Measurements from ENCODE around the gene WDR93. TPM values are rescaled to one million over a fixed set of nuclear protein-coding genes. Genes with fewer than 3 reads are reported as not detected.

The WDR93 gene
- total RNA-seq, 4 donors from 2014 or later, result 0.28 to 1.1 (median 0.36) TPM; not detected in 1

DNA sequence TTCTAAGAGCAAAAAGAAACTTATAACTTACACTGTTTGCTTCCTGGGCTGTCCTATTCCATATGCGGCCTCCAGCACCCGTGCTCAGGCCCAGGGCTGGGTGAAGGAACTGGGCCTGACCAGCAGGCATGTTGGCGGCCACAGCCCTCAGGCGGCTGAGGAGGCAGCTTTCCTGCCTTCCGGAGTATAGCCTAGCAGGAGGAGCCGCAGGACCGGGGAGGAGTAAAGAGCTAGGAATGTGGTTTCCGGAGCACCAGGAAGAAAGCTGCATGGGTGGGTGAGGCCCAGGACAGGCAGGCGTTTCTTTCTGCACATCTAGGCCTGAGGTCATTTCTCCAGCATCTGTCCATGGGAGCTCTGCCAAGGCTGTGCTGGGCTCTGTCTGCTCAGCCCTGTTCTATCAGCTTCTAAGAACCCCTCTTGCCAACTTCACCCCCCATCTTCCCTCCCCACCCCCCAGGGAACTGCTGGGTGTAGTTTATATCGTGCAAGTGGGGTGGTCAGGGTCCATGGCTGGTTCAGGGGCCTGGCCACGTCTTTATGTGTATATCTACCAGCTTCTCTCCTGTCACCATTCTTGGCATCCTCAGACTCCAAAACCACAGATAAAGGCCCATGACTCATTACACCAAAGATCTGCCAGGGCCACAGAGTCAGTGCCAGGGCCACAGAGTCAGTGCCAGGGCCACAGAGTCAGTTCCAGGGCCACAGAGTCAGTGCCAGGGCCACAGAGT is 27.6 kb upstream of the WDR93 start:
- TF ChIP-seq, protein P1, sequence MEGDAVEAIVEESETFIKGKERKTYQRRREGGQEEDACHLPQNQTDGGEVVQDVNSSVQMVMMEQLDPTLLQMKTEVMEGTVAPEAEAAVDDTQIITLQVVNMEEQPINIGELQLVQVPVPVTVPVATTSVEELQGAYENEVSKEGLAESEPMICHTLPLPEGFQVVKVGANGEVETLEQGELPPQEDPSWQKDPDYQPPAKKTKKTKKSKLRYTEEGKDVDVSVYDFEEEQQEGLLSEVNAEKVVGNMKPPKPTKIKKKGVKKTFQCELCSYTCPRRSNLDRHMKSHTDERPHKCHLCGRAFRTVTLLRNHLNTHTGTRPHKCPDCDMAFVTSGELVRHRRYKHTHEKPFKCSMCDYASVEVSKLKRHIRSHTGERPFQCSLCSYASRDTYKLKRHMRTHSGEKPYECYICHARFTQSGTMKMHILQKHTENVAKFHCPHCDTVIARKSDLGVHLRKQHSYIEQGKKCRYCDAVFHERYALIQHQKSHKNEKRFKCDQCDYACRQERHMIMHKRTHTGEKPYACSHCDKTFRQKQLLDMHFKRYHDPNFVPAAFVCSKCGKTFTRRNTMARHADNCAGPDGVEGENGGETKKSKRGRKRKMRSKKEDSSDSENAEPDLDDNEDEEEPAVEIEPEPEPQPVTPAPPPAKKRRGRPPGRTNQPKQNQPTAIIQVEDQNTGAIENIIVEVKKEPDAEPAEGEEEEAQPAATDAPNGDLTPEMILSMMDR (IDR thresholded peaks at IDR 0.05), result no peak
- peak; percentile 77 for ATAC-seq (ENCODE audit: low FRiP score)
- no peak for DNase-seq (ENCODE audit: low spot score)

DNA sequence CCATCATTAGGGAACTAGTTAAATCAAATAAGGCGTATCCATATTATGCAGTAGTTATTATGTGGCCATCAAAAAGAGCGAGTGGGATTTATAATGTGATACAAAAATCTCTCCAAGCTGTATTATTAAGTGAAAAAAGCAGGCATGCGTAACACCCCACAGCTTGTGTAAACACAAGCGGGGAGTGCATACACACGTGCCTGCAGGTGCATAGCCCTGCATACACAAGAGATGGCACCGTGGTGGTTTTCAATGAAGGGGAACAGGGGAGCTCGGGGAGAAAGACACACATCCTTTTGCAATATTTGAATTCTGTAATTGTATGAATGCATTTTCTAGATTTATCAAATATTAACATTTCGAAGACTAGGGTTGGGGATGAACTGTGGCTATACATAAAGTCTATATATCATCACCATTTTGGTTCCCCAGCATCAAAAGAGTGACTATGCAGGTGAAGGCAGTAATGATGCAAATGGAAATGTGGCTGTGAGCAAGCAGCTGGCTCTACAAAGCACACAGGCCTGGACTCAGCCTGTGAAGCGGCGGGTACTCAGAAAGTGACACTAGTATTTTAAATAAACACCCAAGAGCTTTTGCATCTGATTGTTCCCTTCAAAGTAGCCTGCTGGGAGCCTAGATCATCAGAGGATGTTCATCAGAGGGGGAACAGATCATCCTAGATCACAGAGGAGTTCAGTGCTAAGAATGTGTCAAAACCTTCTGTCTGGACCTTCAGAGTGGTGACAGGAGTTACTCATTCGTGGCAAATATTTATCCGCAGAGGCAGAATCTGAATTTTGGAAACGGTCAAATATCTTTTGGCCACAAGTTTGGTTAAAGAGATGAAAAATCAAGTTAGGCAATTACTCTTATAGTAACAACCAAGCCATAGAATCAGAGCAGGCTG is 25.9 kb upstream of the WDR93 start:
- TF ChIP-seq, protein P1 (IDR thresholded peaks at IDR 0.05), result no peak
- DNase-seq (ENCODE audit: low spot score) (no peak), ATAC-seq (ENCODE audit: low FRiP score) (no peak)

DNA sequence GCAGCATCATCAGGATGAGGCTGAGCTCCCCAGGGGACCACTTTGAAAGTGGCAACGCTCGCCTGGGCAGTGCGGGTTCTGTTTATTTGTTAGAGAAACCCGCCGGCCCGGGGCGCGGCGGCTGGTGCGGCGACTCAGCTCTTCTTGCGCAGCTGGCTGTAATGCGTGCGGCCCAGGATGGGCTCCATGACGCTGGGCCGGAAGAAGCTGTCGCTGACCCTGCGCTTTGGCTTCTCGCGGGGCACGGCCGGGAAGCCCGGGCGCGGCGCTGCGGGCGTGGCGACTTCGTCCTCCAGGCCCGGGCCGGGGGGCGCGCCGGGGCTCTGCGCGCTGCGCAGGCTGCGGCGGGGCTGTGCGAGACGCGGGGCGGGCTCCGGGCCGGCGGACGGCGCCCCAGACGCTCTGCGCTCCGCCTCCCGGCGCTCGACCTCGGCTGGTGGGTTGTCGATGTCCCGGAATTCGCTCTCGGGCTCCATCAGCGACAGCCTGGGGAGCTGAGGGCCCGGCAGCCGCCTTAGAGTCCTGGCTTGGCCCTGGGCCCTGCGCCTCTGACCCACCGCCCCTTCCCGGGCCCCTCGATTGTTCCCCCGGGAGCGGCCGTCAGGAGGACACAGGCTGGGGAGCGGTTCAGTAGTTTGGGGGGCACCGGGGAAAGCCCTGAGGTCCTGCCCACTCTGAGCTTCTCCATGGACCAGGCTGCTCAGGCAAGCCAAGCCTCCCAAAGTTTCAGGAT is 25.0 kb upstream of the WDR93 start:
- TF ChIP-seq, protein P1 (IDR thresholded peaks at IDR 0.05), result no peak
- ATAC-seq (ENCODE audit: low FRiP score) (peak; percentile 60), DNase-seq (ENCODE audit: low spot score) (no peak)

DNA sequence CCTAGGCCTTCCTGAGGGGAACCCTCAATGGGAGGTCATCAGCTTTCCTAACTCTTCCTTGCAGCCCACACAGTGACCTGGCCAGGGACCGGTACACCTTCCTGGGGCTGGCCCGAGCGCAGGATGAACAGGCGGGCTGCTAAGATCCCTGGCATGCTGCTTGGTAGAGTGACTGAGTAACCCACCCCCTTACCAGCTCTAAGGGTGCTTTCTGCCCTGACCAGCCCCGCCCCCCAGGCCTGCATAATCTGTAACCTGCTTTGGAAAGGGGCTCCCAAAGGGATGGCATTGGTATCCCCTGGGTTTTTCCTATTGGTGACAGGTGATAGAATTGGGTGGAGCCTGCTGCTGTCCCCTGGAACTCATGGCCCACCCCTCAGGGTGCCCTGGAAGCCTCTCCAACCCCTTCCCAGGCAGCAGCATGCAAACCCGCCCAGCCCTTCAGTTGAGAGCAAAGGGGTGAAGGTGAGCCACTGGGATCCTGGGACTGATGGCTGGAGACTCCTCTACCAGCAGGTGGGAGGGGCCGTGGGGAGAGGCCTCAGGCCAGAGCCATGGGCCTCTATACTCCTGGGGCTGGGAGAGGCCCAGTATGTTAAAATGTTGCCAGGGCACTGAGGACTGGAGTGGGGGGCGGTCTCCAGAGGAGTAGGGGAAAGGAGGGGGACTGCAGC is 24.3 kb upstream of the WDR93 start:
- DNase-seq (ENCODE audit: low spot score) (no peak), ATAC-seq (ENCODE audit: low FRiP score) (no peak)
- TF ChIP-seq, protein P1 (IDR thresholded peaks at IDR 0.05), result no peak

DNA sequence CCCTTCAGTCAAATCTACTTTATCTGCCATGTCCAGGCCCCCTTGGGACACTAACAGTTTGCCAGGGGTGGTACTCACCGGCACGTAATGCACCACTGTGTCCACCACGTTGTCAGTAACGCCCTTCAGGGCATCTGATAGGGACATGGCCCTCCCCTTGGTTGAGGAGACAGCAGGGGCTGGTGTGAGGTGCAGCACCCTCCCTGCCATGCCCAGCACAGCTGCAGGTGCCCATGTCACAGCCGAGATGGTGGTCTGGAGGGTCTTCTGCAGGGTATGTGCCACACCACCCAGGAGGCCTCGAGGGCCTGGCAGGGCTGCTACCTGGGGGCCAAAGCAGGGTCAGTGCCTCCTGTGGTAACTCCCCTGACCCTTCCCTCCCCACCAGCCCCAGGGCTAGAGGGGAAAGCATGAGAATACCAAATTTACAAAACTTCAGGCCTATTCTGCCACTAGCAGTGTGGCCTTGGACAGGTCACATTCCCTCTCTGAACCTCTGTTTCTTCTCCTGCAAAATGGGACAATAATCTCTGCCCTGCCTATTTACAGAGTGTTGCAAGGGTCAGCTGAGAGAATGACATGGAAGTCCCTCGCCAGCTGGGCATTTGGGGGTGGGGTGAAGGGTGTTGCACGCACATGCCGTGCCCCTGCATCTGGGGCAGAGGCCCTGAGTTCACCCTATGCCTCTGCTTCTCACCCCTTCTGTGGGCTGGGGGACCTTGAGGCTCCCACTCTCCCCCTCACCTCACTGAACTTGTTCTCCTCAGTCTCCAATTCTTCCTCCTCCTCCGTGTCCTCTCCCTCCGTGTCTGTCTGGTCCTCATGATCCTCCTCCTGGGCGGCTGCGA is 23.5 kb upstream of the WDR93 start:
- ATAC-seq (ENCODE audit: low FRiP score), result no peak
- DNase-seq (ENCODE audit: low spot score), result no peak
- TF ChIP-seq, protein P1 (IDR thresholded peaks at IDR 0.05), result no peak

DNA sequence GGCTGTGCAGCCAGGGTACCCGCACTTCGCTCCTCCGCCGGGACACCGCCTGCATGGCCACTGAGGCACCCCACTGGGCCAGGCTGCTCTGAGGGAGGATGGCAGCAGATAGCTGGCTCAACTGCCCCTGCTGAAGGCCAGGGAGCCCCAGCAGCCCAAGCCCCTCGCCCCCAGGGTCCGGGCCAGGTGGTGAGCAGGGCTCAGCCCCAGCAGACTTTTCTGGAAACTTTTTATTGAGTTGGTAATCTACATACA is 23.0 kb upstream of the WDR93 start:
- no peak for DNase-seq (ENCODE audit: low spot score)
- ATAC-seq (ENCODE audit: low FRiP score), result no peak
- TF ChIP-seq, protein P1 (IDR thresholded peaks at IDR 0.05), result no peak

Data from omental fat pad (tissue), 4 donors.